Measurements from ENCODE around the gene SPEN.

The SPEN gene

DNA sequence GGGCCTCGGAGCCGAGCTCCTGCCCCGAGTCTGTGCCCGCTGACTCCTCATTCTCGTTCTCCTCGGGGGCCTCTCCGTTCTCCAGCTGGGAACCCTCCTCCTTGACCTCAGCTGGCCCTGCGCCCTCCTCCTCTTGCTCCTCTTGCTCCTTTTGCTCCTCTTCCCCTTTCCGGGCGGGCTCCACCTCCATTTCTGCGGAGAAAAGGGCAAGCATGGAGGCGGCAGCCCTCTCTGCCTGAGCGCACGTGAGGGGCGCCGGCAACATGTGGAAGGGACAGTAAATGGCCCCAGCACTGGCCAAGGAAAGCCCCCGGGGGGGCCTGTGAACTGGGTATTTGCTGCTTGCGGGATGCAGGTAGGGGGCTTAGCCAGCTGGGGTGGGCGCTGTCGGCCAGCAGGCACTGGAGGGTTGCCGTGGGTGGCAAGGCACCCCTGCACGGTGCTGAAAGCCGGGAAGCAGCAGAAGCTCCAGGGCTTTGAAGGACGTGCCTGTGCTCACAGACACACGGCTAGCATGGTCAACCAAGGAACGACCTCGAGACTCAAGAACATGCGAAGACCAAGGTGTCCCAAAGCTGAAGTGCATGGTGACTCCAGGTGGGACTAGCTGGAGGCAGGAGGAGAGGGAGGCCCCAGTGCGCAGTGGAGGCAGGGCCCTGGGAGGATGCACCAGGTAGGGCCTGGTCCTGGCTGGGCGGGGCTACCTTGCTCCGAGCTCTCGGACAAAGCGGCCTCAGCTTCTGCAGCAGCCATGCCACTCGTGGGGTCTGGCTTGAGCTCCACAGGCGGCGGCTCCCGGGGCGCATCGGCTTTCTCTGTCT, 97.7 kb downstream of the SPEN start:
- TF ChIP-seq FOXP2 (optimal IDR thresholded peaks at IDR 0.05; ENCODE audit: borderline replicate concordance, extremely low read depth, extremely low read length, insufficient read depth) = no peak
- TF ChIP-seq POLR2AphosphoS5 (IDR thresholded peaks at IDR 0.05; ENCODE audit: low read depth, low read length) = no peak
- TF ChIP-seq, protein P1, sequence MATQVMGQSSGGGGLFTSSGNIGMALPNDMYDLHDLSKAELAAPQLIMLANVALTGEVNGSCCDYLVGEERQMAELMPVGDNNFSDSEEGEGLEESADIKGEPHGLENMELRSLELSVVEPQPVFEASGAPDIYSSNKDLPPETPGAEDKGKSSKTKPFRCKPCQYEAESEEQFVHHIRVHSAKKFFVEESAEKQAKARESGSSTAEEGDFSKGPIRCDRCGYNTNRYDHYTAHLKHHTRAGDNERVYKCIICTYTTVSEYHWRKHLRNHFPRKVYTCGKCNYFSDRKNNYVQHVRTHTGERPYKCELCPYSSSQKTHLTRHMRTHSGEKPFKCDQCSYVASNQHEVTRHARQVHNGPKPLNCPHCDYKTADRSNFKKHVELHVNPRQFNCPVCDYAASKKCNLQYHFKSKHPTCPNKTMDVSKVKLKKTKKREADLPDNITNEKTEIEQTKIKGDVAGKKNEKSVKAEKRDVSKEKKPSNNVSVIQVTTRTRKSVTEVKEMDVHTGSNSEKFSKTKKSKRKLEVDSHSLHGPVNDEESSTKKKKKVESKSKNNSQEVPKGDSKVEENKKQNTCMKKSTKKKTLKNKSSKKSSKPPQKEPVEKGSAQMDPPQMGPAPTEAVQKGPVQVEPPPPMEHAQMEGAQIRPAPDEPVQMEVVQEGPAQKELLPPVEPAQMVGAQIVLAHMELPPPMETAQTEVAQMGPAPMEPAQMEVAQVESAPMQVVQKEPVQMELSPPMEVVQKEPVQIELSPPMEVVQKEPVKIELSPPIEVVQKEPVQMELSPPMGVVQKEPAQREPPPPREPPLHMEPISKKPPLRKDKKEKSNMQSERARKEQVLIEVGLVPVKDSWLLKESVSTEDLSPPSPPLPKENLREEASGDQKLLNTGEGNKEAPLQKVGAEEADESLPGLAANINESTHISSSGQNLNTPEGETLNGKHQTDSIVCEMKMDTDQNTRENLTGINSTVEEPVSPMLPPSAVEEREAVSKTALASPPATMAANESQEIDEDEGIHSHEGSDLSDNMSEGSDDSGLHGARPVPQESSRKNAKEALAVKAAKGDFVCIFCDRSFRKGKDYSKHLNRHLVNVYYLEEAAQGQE (IDR thresholded peaks at IDR 0.05; ENCODE audit: insufficient read depth in 1 of 2, low read depth in 2 of 2, low read length in 2 of 2) = no peak
- no peak for TF ChIP-seq TAF1 (IDR thresholded peaks at IDR 0.05; ENCODE audit: borderline replicate concordance, insufficient read depth, low read length)
- TF ChIP-seq SIN3A (IDR thresholded peaks at IDR 0.05; ENCODE audit: borderline replicate concordance, insufficient read depth, low read length) = no peak

DNA sequence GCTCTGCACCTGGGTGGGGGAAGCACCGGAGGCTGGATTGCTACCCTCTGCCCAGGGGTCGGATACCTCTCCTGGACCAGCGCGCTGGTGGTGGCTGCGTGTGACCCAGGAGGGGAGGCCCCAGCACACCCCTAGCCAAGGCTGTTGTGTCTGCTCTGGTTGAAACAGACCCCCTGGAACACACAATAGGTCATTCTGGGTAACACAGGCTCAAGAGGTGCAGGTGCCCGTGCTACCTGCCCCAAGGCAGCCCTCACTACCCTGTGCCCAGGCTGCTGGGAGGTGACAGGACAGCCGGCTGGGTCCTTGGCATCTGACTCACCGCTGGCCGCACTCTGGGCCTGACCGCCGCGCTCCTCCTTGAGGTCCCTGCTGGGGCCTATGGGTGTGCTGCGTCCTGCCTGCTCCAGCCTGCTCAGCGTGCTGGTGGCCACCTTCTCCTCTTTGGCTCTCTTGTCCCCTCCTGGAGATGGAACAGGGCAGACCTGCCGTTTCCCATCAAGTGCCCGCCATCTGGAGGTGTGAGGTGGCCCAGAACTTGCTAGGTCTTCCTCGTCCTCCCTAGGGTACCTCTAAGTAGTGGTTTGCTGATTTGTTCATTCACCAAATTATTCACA, 98.4 kb downstream of the SPEN start:
- TF ChIP-seq POLR2AphosphoS5 (IDR thresholded peaks at IDR 0.05; ENCODE audit: low read depth, low read length) (no peak), FOXP2 (optimal IDR thresholded peaks at IDR 0.05; ENCODE audit: borderline replicate concordance, extremely low read depth, extremely low read length, insufficient read depth) (no peak), TAF1 (IDR thresholded peaks at IDR 0.05; ENCODE audit: borderline replicate concordance, insufficient read depth, low read length) (no peak), SIN3A (IDR thresholded peaks at IDR 0.05; ENCODE audit: borderline replicate concordance, insufficient read depth, low read length) (no peak)
- TF ChIP-seq, protein P1 (IDR thresholded peaks at IDR 0.05; ENCODE audit: insufficient read depth in 1 of 2, low read depth in 2 of 2, low read length in 2 of 2) = no peak

DNA sequence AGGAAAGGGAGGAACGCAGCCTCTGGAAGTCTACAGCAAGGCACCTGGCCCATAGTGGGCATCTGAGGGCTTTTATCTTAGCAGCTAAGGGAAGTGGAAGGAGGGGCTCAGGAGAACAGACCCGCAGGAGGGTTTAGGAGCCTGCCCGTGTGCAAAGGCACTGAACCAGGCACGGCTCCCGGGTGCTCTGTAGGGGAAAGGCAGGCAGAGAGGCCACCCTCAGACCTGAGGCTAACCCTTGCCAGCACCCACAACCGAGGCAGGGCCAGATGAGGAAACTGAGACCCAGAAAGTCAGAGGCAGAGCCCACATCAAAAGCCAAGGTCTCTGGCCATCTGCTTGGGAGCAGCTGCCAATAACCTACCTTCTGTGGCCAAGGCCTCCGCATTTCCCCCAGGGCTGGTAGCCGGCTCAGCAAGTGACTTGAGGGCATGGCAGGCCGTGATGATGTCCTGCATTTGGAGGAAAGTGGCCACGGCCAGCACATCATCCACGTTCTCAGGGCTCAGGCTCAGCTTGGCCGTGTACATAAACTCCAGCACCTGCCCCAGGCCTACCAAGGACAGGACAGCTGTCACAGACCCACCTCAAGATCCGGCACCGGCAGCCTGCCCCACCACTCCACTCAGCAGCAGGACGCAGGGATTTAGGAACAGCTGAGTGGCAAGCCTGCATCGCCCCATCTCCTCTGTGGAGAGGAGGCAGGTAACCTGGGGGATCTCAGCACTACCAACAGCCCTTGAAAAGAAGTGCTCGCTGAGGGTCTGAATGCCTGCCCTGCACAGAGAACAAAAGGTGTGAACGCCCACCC, 99.3 kb downstream of the SPEN start:
- TF ChIP-seq FOXP2 (optimal IDR thresholded peaks at IDR 0.05; ENCODE audit: borderline replicate concordance, extremely low read depth, extremely low read length, insufficient read depth) = no peak
- no peak for TF ChIP-seq TAF1 (IDR thresholded peaks at IDR 0.05; ENCODE audit: borderline replicate concordance, insufficient read depth, low read length)
- TF ChIP-seq, protein P1 (IDR thresholded peaks at IDR 0.05; ENCODE audit: insufficient read depth in 1 of 2, low read depth in 2 of 2, low read length in 2 of 2) = no peak
- no peak for TF ChIP-seq SIN3A (IDR thresholded peaks at IDR 0.05; ENCODE audit: borderline replicate concordance, insufficient read depth, low read length)
- no peak for TF ChIP-seq POLR2AphosphoS5 (IDR thresholded peaks at IDR 0.05; ENCODE audit: low read depth, low read length)

DNA sequence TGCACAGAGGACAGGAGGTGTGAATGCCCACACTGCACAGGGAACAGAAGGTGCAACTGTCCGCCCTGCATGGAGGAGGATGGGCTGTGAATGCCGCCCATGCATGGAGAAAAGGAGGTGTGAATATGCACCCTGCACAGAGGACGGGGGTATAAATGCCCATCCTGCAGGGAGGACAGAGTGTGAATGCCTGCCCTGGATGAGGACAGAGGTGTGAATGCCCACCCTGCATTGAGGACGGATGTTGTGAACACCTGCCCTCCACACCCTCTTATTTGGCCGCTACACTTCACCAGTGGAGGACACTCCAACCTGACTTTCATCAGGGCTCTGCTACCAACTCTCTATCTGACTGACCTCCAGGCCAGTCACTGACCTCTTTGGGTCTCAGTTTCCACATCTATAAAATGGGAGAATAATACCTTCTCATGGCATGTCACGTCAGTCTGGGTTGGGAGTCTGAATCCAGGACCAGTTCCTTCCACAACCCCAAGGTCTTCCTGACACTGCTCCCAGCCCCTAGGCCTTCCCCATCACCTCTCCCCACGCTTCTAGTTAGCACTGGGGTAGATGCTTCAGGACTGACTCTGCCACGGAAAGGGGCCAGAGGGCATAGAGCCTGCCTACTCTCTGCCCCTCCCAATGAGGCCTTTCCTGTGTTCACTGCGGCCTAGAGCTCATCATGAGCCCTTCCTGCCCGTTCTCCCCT, 100.0 kb downstream of the SPEN start:
- TF ChIP-seq SIN3A (IDR thresholded peaks at IDR 0.05; ENCODE audit: borderline replicate concordance, insufficient read depth, low read length) (no peak), FOXP2 (optimal IDR thresholded peaks at IDR 0.05; ENCODE audit: borderline replicate concordance, extremely low read depth, extremely low read length, insufficient read depth) (no peak), POLR2AphosphoS5 (IDR thresholded peaks at IDR 0.05; ENCODE audit: low read depth, low read length) (no peak), TAF1 (IDR thresholded peaks at IDR 0.05; ENCODE audit: borderline replicate concordance, insufficient read depth, low read length) (no peak)
- TF ChIP-seq, protein P1 (IDR thresholded peaks at IDR 0.05; ENCODE audit: insufficient read depth in 1 of 2, low read depth in 2 of 2, low read length in 2 of 2) = no peak

Measured in PFSK-1 (cell line).